Heart left ventricle (tissue), 16 donors: ENCODE data around the gene COMTD1. TPM values are rescaled to one million over a fixed set of nuclear protein-coding genes. Genes with fewer than 3 reads are reported as not detected.
A peak's percentile ranks its signal among the peaks of the same experiment; 100 is the strongest.

Experiments
- ATAC-seq, 4 donors: fragments of 200-7000 bp; cut with Tn5 transposase; one replicate each; pipeline ENCODE4 v1.9.1; 2020 to 2022; ENCODE audit warnings: moderate library complexity in 4 of 4, mild to moderate bottlenecking in 3 of 4, moderate number of reproducible peaks in 1 of 4
- DNase-seq, 5 donors: peaks; one replicate each; pipeline ENCODE4 v3.0.0-alpha.2; 2020
- H3K27ac ChIP-seq, 12 donors: fragments of 200-600 bp; sonication (generic) in 4 of 12; one replicate each; pipeline versions ENCODE4 v1.5.0 to v1.8.0; 2016 to 2022; ENCODE audit warnings: mild to moderate bottlenecking in 2 of 12
- H3K27me3 ChIP-seq, 9 donors: fragments of 200-600 bp; sonication (generic) in 2 of 9; one replicate each; pipeline versions ENCODE4 v1.5.1 to v1.8.0; 2016 to 2022; ENCODE audit warnings: mild to moderate bottlenecking in 3 of 9
- H3K36me3 ChIP-seq, 9 donors: fragments of 200-600 bp; sonication (generic) in 2 of 9; one replicate each; pipeline versions ENCODE4 v1.5.0 to v1.8.0; 2018 to 2022; ENCODE audit warnings: mild to moderate bottlenecking in 2 of 9
- H3K4me1 ChIP-seq, 12 donors: fragments of 200-600 bp; sonication (generic) in 4 of 12; one replicate each; pipeline versions ENCODE4 v1.5.0 to v1.8.0; 2016 to 2022; ENCODE audit warnings: mild to moderate bottlenecking in 3 of 12
- H3K4me3 ChIP-seq, 12 donors: fragments of 200-600 bp; sonication (generic) in 4 of 12; one replicate each; pipeline versions ENCODE4 v1.5.0 to v1.8.0; 2017 to 2022; ENCODE audit warnings: mild to moderate bottlenecking in 9 of 12, moderate library complexity in 4 of 12
- H3K9me3 ChIP-seq, 12 donors: fragments of 200-600 bp; sonication (generic) in 4 of 12; one replicate each; pipeline versions ENCODE4 v1.5.0 to v1.8.0; 2016 to 2022; ENCODE audit warnings: mild to moderate bottlenecking in 1 of 12
- CTCF ChIP-seq, 12 donors: fragments of 200-600 bp; sonication (generic) in 4 of 12; IDR thresholded peaks; one replicate each; pipeline versions ENCODE4 v1.5.0 to v1.8.0; 2018 to 2022; ENCODE audit warnings: antibody characterized with exemption in 12 of 12, mild to moderate bottlenecking in 5 of 12
- POLR2A ChIP-seq, 2 donors: fragments of 450-650 bp; IDR thresholded peaks; one replicate each; pipeline ENCODE4 v1.6.1; 2017; ENCODE audit warnings: antibody characterized with exemption in 2 of 2, mild to moderate bottlenecking in 2 of 2, moderate library complexity in 2 of 2
- WGBS, 4 donors: extraction: QIAGEN DNeasy Blood & Tissue Kit in 2 of 4; methylation state at CpG; one replicate each; pipeline versions ENCODE4 v1.1.5 to v1.1.7; 2013 to 2018; 5-methylcytosine and 5-hydroxymethylcytosine counted together
- intact Hi-C, 10 donors: fragments of 100-400 bp; cut with DNase I; formaldehyde crosslinking; loops; one replicate each; pipeline versions ENCODE4 v1.11.1 to v1.14.2; 2022
- polyA plus RNA-seq, 2 donors: library from polyadenylated mRNA; stranded (reverse); fragments of 200-250 nt; gene quantifications; one replicate each; pipeline ENCODE4 v1.2.3, GENCODE V29; 2013
- total RNA-seq, 9 donors: library from RNA; depleted of rRNA in 2 of 9; stranded (reverse); fragments of >200 nt in 2 of 9; fragmentation: NEBNext Ultra II Directional in 3 of 9; extraction: Animal tissue kit (Norgen Biotek cat#: 25700) in 3 of 9; gene quantifications; one replicate each; pipeline versions ENCODE4 v1.1.0 to v1.2.4, GENCODE V29; 2016 to 2023
- donor health status: ischemic (EF 13 %, LVEDD 7.1; RV severe dilation, severe dysfunction).
- donor health status: healthy with polysubstance abuse.
- donor health status: DM: no; HTN: yes; CAD: no.
- donor health status: DM: no; HTN: no; CAD: no.
- donor health status: ischemic (EF 25% LVEDD 6.9; RV normal size, moderate dysfunction).
- donor health status: ischemic (EF 25% LVEDD 5.7; RV mildly dilated, moderate dysfunction).
- donor health status: healthy.
- donor health status: DM: yes; HTN: yes; CAD: no.
- donor health status: ischemic (EF 35%, LVEDD 5.7; RV mildly dilated, moderate dysfunction).
- donor health status: nonischemic (EF 11% LVEDD 7.7; RV severe dilation, severe dysfunction).
- donor health status: DM: yes; HTN: yes; CAD: no.
- donor health status: PGD.
- donor health status: ischemic (EF 29% LVEDD 5.4; RV normal size, mild dysfunction).
- donor health status: nonischemic (EF 23%, LVEDD 6.1; RV moderate dilation, normal function).

COMTD1 gene
- total and polyA plus RNA-seq, 11 donors, result 20.8 to 124 (median 38.7) TPM

DNA sequence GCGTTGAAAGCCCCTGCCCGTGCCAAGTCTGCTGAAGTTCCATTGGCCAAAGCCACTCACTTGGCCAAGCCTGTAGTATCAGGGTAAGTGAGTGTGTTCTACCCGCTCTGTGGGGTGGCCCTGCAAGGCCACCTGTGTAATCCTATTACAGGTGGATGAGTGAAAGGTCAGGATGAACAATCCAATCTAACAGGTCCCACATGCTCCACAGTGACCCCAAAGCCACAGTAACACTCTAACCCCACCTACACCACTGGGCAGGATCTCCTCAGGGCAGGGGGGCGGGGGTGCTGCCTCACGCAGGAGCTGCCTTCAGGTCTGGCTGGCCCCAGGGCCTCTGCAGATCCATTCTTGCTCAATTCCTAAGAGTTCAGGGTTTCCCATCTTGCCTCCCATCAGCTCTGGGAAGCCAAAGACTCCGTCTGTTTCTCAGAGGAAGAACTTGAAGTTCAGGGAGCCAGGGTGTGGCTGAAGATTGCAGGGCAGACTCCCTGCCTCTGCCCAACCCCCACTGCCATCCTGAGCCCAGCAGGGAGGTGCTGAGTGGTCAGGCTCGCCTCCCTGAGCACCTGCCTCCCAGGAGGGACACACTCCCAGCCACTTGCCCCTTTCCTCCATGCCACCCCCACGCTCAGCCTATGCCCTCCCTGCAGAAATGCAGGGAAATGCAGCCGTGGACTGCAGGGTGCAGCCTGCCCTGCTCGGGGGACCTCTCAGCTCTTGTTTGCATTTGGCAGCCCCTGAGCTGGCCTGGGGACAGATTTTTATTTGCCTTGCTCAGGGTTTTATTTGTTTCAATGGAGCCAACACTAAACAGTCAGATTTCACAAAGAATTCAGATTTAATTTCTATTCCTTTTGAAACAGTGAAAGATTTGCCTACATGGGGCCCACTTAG is 9.8 kb upstream of the COMTD1 start:
- Histone ChIP-seq H3K36me3 (no peaks in the 10 kb centered on the region), H3K4me3 (no peak overlapping the region), H3K27me3 (no peaks in the 10 kb centered on the region), H3K27ac (no peak overlapping the region), H3K4me1 (no peaks in the 10 kb centered on the region), H3K9me3 (peaks cover 0 to 6% (median 0%) of the 10 kb centered on the region in 12 donors)
- no peak for DNase-seq
- TF ChIP-seq CTCF (IDR thresholded peaks at IDR 0.05) (no peak), POLR2A (IDR thresholded peaks at IDR 0.05) (no peak)
- intact Hi-C loops, result no loop called here
- 83 to 96% (median 87%) methylated on average over 6 to 10 of the region's 10 CpGs for WGBS, 4 donors
- peak in 1 of 4 donors; percentile 12 for ATAC-seq

- no peak overlapping the region for H3K27ac ChIP-seq
- H3K9me3 ChIP-seq, result peaks cover 0 to 6% (median 0%) of the 10 kb centered on the region in 12 donors
- DNase-seq, result no peak
- H3K4me1 ChIP-seq, result no peaks in the 10 kb centered on the region
- TF ChIP-seq CTCF (IDR thresholded peaks at IDR 0.05) (no peak), POLR2A (IDR thresholded peaks at IDR 0.05) (no peak)
- no peaks in the 10 kb centered on the region for H3K27me3 ChIP-seq
- no peak overlapping the region for H3K4me3 ChIP-seq
- intact Hi-C loops, result no loop called here
- no peak for ATAC-seq
- WGBS, 4 donors, result 87 to 92% (median 89%) methylated on average over 6 to 8 of the region's 8 CpGs
- no peaks in the 10 kb centered on the region for H3K36me3 ChIP-seq
Measured at GRCh38 chr10:75244487-75245353, 9.0 kb upstream of the COMTD1 start.

- no peaks in the 10 kb centered on the region for H3K27me3 ChIP-seq
- ATAC-seq (no peak), DNase-seq (no peak)
- H3K4me3 ChIP-seq, result no peak overlapping the region
- peaks cover 0 to 6% (median 0%) of the 10 kb centered on the region in 12 donors for H3K9me3 ChIP-seq
- TF ChIP-seq CTCF (IDR thresholded peaks at IDR 0.05) (no peak), POLR2A (IDR thresholded peaks at IDR 0.05) (no peak)
- no peaks in the 10 kb centered on the region for H3K36me3 ChIP-seq
- H3K4me1 ChIP-seq, result no peaks in the 10 kb centered on the region
- intact Hi-C loops, result no loop called here
- WGBS, 4 donors, result 78 to 86% (median 81%) methylated on average over 9 to 10 of the region's 10 CpGs
- H3K27ac ChIP-seq, result no peak overlapping the region
Measured at GRCh38 chr10:75243426-75243825, 7.7 kb upstream of the COMTD1 start.
